Putamen (tissue), 1 donor: ENCODE data around the gene SMG1.
"Not testable (repeated sequence)": the region's sequence is repeated elsewhere in the genome, so short reads cannot be mapped to it uniquely, and the experiment has no call there.

ENCODE experiments used
- DNase-seq: peaks from one replicate; pipeline ENCODE4 v3.0.0-alpha.2; 2016; ENCODE audit warnings: low spot score

The SMG1 gene

GRCh38 chr16:18759598-18760520 is 166.3 kb downstream of the SMG1 start:
- not testable (repeated sequence) for DNase-seq

DNA sequence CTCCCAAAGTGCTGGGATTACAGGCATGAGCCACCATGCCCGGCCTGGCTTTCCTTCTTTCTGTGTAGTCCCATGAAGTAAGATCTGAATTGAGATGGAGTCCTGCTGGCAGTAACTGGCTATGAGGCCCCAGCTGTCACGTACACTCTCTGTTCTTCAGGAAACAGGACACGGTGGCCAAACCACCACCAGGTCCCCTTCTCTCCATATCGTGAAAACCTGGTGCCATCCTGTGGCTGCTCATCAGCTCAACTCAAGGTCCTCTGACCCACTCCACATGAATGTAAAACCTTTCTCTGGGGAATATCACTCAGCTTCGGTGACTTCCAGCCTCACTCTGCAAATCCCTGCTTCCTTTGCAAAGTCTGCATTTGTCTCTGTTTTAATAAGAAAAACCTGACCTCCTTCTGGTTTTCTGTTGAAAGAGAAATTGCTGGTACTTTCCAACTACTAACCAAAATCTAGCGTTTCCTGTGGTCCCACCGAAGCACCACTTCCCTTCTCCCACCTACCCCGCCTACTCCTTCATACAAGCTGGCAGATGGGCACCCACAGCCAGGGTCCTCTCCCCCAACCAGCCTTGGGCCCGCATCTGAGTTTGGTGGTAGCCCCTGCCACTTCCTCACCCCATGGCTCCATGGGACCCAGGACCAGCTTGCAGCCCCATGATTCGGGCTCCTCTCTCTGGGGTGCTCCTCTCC is 168.1 kb downstream of the SMG1 start:
- not testable (repeated sequence) for DNase-seq

DNA sequence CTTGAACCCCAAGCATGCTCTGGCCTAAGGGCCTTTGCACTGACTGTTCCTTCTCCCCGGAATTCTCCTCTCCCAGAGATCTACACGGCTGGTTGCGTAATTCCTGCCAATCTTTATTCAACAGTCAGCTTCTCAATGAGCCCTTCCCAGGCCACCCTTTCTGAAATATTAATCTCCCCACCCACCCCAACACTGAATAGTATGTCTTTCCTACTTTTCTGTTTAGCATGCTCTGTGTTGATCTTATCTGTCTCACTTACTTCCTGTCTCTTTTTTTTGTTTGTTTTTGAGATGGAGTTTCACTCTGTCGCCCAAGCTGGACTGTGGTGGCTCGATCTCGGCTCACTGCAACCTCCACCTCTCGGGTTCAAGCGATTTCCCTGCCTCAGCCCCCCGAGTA is 169.6 kb downstream of the SMG1 start:
- DNase-seq = not testable (repeated sequence)
